HG03066 (cell line): Measurements from ENCODE around the gene DHRSX.

Experiments used
- ATAC-seq: cut with Tn5 transposase; IDR thresholded peaks from one replicate; pipeline ENCODE4 v1.9.1; 2021; ENCODE audit warnings: low read depth; ENCODE audit not compliant: unreplicated experiment

Gene DHRSX

DNA sequence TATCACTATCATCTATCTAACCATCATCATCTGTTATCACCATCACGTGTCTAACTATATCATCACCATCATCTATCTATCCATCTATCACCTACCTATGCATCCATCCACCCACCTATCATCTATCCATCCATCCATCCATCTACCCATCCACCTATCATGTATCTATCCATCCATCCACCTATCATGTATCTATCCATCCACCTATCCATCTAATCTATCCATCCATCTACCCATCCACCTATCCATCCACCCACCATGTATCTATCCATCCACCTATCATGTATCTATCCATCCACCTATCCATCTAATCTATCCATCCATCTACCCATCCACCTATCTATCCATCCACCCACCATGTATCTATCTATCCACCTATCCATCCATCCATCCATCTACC, 316.7 kb downstream of the DHRSX start:
- no peak for ATAC-seq

DNA sequence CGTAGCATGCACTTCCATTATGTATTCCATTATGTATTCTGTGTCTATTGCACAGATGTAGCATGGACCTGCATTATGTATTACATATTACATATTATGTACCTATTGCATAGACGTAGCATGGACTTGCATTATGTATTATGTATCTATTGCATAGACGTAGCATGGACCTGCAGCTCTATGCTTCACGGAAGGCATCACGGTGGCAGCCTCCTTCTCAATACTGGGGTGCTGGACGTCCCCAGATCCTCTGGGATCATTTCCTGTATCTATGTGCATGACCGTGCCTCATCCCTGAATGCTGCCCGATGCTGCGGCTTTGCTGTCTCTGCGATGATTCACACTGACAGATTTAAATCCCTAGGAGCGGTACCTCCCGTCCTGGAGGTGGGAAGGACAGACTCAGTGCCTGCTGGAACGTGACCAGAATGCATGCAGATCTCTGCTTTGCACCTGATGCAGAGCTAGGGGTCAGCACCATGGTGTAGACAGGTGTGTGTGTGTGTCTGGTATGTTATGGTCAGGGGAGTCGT, 317.5 kb downstream of the DHRSX start:
- ATAC-seq, result no peak

DNA sequence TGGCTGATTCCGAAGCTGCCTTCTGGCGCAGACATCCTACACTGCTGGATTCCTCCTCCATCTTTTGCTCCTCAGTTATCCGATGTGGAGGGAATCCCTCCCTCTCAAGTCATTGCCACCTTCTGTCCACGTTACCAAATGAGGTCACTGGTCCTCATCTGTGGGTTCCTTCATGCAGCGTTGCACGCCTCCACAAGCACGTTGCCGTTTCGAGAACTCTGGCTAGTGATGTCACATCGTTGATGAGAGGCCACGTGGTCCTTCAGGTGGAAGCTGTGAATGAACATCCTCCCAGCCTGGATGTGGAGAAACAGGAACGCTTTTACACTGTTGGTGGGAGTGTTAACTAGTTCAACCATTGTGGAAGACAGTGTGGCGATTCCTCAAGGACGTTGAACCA, 323.2 kb downstream of the DHRSX start:
- ATAC-seq, result no peak

DNA sequence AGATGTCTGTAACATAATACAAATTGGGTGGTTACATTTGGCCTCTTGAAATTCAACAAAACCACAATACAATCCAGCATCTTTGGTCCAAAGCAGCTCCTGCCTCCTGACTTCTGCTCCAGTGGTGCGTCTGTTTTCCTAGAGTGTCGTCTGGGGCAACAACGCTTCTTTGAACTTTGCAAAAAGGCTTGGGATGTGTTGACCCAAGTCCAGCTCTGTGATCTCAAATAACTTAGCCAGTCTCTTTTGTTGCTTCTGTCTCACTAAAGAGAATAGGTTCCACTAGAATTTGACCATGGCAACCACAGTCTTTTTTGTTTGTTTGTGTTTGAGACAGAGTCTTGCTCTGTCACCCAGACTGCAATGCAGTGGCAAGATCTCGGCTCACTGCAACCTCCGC, 324.0 kb downstream of the DHRSX start:
- no peak for ATAC-seq

DNA sequence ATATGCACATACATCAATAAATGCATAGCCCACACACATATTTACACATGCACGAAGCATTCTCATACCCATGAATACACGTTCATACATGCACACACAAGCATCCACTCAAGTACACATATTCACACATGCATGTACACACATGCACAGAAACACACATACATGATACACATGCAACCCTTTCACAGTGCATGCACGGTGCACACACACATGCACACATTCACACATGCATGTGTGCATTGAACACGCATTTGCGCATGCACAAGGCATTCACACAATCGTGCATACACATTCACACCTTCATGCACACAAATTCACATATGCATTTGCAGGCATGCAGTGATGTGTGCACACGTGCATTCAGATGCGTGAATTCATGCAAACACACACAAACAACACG, 324.5 kb downstream of the DHRSX start:
- ATAC-seq, result no peak

DNA sequence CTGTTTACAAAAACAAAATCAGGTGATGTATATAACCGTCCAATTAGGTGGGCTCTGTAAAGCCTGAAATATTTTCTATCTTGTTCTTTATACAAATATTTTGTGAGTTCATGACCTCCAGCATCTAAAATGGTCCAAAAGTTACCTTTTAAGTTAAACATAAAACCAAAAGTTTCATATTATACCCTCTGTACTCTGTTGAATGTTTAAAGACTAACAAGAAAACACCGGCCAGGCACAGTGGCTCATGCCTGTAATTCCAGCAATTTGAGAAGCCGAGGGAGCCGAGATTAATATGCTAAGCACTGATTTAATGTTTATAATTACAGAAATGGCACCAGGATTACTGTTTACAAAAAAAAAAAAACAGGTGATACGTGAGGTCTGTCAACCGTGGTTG, 328.4 kb downstream of the DHRSX start:
- ATAC-seq, result no peak
